MM.1S (cell line): ENCODE data around the gene NOL7.

Experiments
- DNase-seq: peaks from one replicate; pipeline ENCODE4 v3.0.0-alpha.2; 2015
- H2AFZ ChIP-seq: fragments of 300-600 bp; sonication (generic); 2 replicates; pipeline ENCODE4 v1.6.0; 2016; ENCODE audit warnings: antibody characterized with exemption, low read length
- H3F3A ChIP-seq: fragments of 300-600 bp; sonication (generic); 2 replicates; pipeline ENCODE4 v1.6.1; 2016; ENCODE audit warnings: mild to moderate bottlenecking, antibody characterized with exemption, low read length, moderate library complexity, mixed read lengths; ENCODE audit not compliant: insufficient read depth
- H3K27ac ChIP-seq: fragments of 300-600 bp; sonication (generic); 2 replicates; pipeline ENCODE4 v1.5.1; 2016; ENCODE audit warnings: mild to moderate bottlenecking, low read length
- H3K27me3 ChIP-seq: fragments of 300-600 bp; sonication (generic); replicated peaks from 2 replicates; pipeline ENCODE4 v1.6.0; 2016; ENCODE audit warnings: low read length; ENCODE audit not compliant: insufficient read depth
- H3K36me3 ChIP-seq: fragments of 300-600 bp; sonication (generic); replicated peaks from 2 replicates; pipeline ENCODE4 v1.6.1; 2016; ENCODE audit warnings: mild to moderate bottlenecking, low read length, mixed read lengths; ENCODE audit not compliant: insufficient read depth
- H3K4me1 ChIP-seq: fragments of 300-600 bp; sonication (generic); 2 replicates; pipeline ENCODE4 v1.6.1; 2016; ENCODE audit warnings: low read length, mixed read lengths
- H3K4me2 ChIP-seq: fragments of 300-600 bp; sonication (generic); 2 replicates; pipeline ENCODE4 v1.6.0; 2016; ENCODE audit warnings: low read depth, low read length
- H3K4me3 ChIP-seq: fragments of 300-600 bp; sonication (generic); 2 replicates; pipeline ENCODE4 v1.5.1; 2016; ENCODE audit warnings: low read length, mixed read lengths
- H3K79me2 ChIP-seq: fragments of 300-600 bp; sonication (generic); 2 replicates; pipeline ENCODE4 v1.6.1; 2016; ENCODE audit warnings: mixed run types, low read length, mixed read lengths
- H3K9ac ChIP-seq: fragments of 300-600 bp; sonication (generic); 2 replicates; pipeline ENCODE4 v1.6.1; 2016; ENCODE audit warnings: low read length, mixed read lengths
- H3K9me2 ChIP-seq: fragments of 300-600 bp; sonication (generic); replicated peaks from 2 replicates; pipeline ENCODE4 v1.6.1; 2016; ENCODE audit warnings: mild to moderate bottlenecking, low read length, mixed read lengths; ENCODE audit not compliant: insufficient read depth
- H3K9me3 ChIP-seq: fragments of 300-600 bp; sonication (generic); replicated peaks from 2 replicates; pipeline ENCODE4 v1.6.1; 2016; ENCODE audit warnings: mild to moderate bottlenecking, low read length, mixed read lengths; ENCODE audit not compliant: insufficient read depth
- H4K20me1 ChIP-seq: fragments of 300-600 bp; sonication (generic); 2 replicates; pipeline ENCODE4 v1.6.1; 2016; ENCODE audit warnings: mild to moderate bottlenecking, low read length, moderate library complexity, mixed read lengths; ENCODE audit not compliant: insufficient read depth
- EZH2 ChIP-seq: fragments of 300-600 bp; sonication (generic); optimal IDR thresholded peaks from 2 replicates; pipeline ENCODE3; 2017; ENCODE audit warnings: low read depth, mild to moderate bottlenecking, antibody characterized with exemption, low read length, mixed read lengths
- EZH2phosphoT487 ChIP-seq: fragments of 300-600 bp; sonication (generic); IDR thresholded peaks from 2 replicates; pipeline ENCODE4 v1.6.1; 2018; ENCODE audit warnings: antibody characterized with exemption, low read length
- TF ChIP-seq, protein P1 (sequence below): fragments of 300-600 bp; sonication (generic); IDR thresholded peaks from 2 replicates; pipeline ENCODE4 v1.5.1; 2016; ENCODE audit warnings: antibody characterized with exemption, low read length, mixed read lengths

The NOL7 gene

DNA sequence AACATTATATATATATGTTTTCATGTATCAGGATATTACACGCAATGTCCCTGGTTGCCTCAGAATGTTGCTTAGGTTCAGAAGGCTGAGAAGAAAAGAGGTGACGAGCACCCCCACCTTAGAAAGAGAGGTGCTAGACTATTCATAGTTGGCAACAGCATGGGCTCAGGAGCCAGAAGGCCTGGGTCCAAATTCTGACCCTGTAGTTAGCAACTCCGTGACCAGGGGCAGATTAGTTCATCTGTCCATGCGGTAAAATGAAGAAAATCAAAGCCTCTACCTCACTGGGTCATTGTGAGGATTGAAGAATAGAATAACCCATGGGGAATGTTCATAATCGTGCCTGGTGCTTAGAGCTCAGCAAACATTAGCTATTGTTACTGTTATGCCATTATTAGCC is 46.2 kb upstream of the NOL7 start:
- H3F3A ChIP-seq = 0 out of 2 replicates have a peak, but pooled peaks cover 4% of the 10 kb centered on the region
- no peaks in the 10 kb centered on the region for H3K9me2 ChIP-seq
- H4K20me1 ChIP-seq = no peaks in the 10 kb centered on the region
- H3K4me2 ChIP-seq = no peak overlapping the region
- H3K4me1 ChIP-seq = peaks cover 6% of the 10 kb centered on the region
- no peaks in the 10 kb centered on the region for H3K9me3 ChIP-seq
- H3K79me2 ChIP-seq = 0 out of 2 replicates have a peak, but pooled peaks cover 3% of the 10 kb centered on the region
- H3K4me3 ChIP-seq = no peak overlapping the region
- no peaks in the 10 kb centered on the region for H3K27me3 ChIP-seq
- no peak overlapping the region for H3K27ac ChIP-seq
- no peak for DNase-seq
- no peak overlapping the region for H2AFZ ChIP-seq
- no peaks in the 10 kb centered on the region for H3K36me3 ChIP-seq
- no peak for TF ChIP-seq EZH2
- no peak for TF ChIP-seq EZH2phosphoT487
- TF ChIP-seq, protein P1, sequence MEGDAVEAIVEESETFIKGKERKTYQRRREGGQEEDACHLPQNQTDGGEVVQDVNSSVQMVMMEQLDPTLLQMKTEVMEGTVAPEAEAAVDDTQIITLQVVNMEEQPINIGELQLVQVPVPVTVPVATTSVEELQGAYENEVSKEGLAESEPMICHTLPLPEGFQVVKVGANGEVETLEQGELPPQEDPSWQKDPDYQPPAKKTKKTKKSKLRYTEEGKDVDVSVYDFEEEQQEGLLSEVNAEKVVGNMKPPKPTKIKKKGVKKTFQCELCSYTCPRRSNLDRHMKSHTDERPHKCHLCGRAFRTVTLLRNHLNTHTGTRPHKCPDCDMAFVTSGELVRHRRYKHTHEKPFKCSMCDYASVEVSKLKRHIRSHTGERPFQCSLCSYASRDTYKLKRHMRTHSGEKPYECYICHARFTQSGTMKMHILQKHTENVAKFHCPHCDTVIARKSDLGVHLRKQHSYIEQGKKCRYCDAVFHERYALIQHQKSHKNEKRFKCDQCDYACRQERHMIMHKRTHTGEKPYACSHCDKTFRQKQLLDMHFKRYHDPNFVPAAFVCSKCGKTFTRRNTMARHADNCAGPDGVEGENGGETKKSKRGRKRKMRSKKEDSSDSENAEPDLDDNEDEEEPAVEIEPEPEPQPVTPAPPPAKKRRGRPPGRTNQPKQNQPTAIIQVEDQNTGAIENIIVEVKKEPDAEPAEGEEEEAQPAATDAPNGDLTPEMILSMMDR = no peak
- no peak overlapping the region for H3K9ac ChIP-seq

DNA sequence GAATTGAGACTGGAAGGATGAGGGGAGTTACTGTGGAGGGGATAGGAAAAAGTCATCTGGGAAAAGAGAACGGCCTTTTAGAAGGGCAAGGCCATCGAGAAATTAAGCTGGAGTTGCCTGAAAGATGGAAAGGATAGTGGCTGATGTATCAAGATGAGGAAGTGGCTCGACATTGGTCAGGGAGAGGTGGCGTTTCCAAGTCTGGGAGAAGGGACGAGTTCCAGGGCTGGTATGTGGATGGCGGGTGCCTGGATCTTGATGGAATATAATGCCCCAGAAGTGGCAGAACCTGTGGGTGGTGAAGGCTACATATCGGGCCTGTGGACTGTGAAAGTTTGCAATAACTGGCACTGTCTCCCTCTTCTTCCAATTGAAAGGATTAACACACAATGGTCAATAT is 42.9 kb upstream of the NOL7 start:
- Histone ChIP-seq H3K27me3 (no peaks in the 10 kb centered on the region), H3K4me2 (no peak overlapping the region), H3K9me2 (no peaks in the 10 kb centered on the region), H2AFZ (no peak overlapping the region), H3K4me3 (no peak overlapping the region), H3K9me3 (no peaks in the 10 kb centered on the region), H3K27ac (no peak overlapping the region), H4K20me1 (no peaks in the 10 kb centered on the region), H3F3A (peaks cover 13% of the 10 kb centered on the region), H3K9ac (no peak overlapping the region), H3K79me2 (peaks cover 3% of the 10 kb centered on the region; the same call in 1 of the 2 replicates), H3K4me1 (peaks cover 6% of the 10 kb centered on the region), H3K36me3 (no peaks in the 10 kb centered on the region)
- no peak for DNase-seq
- TF ChIP-seq EZH2 (no peak), EZH2phosphoT487 (no peak)
- TF ChIP-seq, protein P1 = no peak

DNA sequence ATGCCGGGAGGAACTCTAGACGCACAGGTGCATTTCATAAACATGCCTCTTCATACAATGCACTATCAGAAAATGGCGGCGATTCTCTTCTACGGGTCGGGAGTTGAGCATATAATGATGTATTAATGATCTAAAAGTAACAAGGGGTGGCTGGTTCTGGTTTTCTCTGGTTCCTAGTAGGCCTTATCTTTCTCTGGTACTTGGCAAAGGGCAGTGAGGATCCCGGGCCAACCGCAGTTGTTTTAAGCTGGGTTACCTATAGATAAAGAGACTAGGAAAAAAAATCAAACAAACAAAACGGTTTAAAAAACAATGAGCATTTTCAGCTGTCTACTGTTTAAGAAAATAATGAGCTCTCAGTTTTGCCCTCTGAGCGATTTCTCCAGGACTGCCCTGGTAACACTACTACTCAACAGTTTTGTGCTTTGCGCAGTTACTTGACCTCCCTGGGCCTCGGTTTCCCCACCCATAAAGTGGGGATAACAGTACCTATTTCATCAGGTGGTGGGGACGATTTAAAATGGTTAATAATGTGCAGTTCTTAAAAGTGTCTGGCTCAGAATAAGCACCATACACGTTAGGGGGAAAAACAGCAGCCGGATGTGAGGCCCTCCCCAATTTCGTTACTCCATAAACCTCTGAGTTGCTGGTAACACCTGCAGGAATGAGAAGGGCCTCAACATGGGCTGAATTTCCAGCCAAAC is 42.0 kb upstream of the NOL7 start:
- H3K27ac ChIP-seq = no peak overlapping the region; the same call in 1 of the 2 replicates
- TF ChIP-seq EZH2 (no peak), EZH2phosphoT487 (no peak)
- TF ChIP-seq, protein P1 = no peak
- peak overlapping the region; percentile 92 for H3K4me3 ChIP-seq
- peak overlapping the region; percentile 92 for H3K4me2 ChIP-seq
- H4K20me1 ChIP-seq = no peaks in the 10 kb centered on the region
- peak overlapping the region; percentile 39 for H2AFZ ChIP-seq
- H3K79me2 ChIP-seq = peaks cover 3% of the 10 kb centered on the region; the same call in 1 of the 2 replicates
- no peaks in the 10 kb centered on the region for H3K27me3 ChIP-seq
- no peaks in the 10 kb centered on the region for H3K9me3 ChIP-seq
- no peaks in the 10 kb centered on the region for H3K36me3 ChIP-seq
- H3K4me1 ChIP-seq = peaks cover 6% of the 10 kb centered on the region
- no peaks in the 10 kb centered on the region for H3K9me2 ChIP-seq
- peaks cover 13% of the 10 kb centered on the region for H3F3A ChIP-seq
- no peak for DNase-seq
- peak overlapping the region; percentile 94; the same call in 1 of the 2 replicates for H3K9ac ChIP-seq
